GM21423 (cell line): ENCODE results near the gene TGM4.
A peak's percentile ranks its signal among the peaks of the same experiment; 100 is the strongest.

Experiments
- ATAC-seq: cut with Tn5 transposase; IDR thresholded peaks from one replicate; pipeline ENCODE4 v1.9.1; 2021; ENCODE audit warnings: mild to moderate bottlenecking, moderate library complexity; ENCODE audit not compliant: unreplicated experiment

TGM4 gene

GRCh38 chr3:44950275-44950734 is 75.9 kb downstream of the TGM4 start:
- no peak for ATAC-seq

- no peak for ATAC-seq
Measured at GRCh38 chr3:44952689-44953088, 78.3 kb downstream of the TGM4 start.

- no peak for ATAC-seq
Measured at GRCh38 chr3:44954304-44954703, 79.9 kb downstream of the TGM4 start.

GRCh38 chr3:44954962-44955361 is 80.6 kb downstream of the TGM4 start:
- peak; percentile 61 for ATAC-seq

GRCh38 chr3:44955917-44956316 is 81.5 kb downstream of the TGM4 start:
- ATAC-seq, result no peak

GRCh38 chr3:44957986-44958385 is 83.6 kb downstream of the TGM4 start:
- ATAC-seq, result no peak

GRCh38 chr3:44958386-44958785 is 84.0 kb downstream of the TGM4 start:
- no peak for ATAC-seq

- no peak for ATAC-seq
Measured at GRCh38 chr3:44960387-44961026, 86.1 kb downstream of the TGM4 start.

GRCh38 chr3:44961888-44962287 is 87.5 kb downstream of the TGM4 start:
- no peak for ATAC-seq

- ATAC-seq, result no peak
Measured at GRCh38 chr3:44962621-44963393, 88.4 kb downstream of the TGM4 start.

- ATAC-seq, result no peak
Measured at GRCh38 chr3:44963571-44964325, 89.3 kb downstream of the TGM4 start.
